ENCODE measurements around the gene ZBTB20. TPM values are rescaled to one million over a fixed set of nuclear protein-coding genes. Genes with fewer than 3 reads are reported as not detected.
"Not testable (repeated sequence)": the region's sequence is repeated elsewhere in the genome, so short reads cannot be mapped to it uniquely, and the experiment has no call there.

The ZBTB20 gene
- polyA plus RNA-seq (2012; ENCODE audit: insufficient read depth, insufficient read length, low read depth): 1.4 TPM

DNA sequence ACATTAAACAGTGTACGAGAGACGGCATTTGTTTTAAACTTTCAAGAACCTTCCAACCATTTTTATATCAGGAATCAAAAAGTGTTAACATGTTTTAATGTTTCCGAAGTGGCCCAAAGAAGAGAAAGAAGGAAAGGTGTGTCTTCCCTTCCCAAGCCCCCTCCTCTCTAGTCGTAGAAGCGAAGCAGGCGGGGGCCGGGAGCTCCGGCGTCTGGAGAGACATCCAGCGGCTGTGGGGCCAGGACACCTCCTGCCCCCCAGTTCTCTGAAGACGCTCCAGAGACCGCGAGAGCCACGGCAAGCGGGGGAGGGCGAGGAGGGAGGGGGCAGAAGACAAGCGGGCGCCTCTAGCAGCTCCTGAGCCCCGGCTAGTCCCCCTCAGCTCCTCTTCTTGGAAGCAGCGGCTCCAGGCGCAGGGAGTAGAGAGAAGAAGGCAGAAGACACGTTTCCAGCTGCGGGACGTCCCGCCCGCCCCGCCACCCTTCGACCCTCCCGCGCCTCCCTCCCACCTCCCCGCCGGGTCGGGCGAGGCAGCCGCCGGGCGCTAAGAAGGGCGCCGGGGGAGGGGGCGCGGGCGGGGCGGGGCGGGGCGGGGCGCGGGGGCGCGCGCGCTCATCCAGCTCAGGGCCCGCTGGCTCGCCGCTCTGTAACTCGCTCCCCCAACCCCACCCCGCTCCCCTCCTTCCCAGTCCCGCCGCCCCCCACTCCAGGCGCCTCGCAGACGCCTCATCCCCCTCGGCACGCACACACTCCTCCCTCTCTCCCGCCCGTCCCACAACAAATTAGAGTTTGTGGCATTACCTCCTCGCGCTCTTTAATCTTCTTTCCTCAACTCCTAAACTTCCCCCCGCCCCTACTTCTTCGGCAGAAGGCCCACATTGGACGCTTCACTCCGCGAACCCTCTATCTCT, at the start of gene ZBTB20:
Gene ZBTB20 (minus strand): TSS at position 871 of the 911 bp plus-strand sequence.
- Histone ChIP-seq H3K36me3 (no peaks in the 10 kb centered on the region), H3K9me3 (no peaks in the 10 kb centered on the region), H3K4me3 (ENCODE audit: low read depth, low read length) (peak within 1 kb of the TSS; percentile 91), H3K4me1 (no peaks in the 10 kb centered on the region), H3K27me3 (no peaks in the 10 kb centered on the region)
- DNase-seq: peak; percentile 76
- TF ChIP-seq, protein P1, sequence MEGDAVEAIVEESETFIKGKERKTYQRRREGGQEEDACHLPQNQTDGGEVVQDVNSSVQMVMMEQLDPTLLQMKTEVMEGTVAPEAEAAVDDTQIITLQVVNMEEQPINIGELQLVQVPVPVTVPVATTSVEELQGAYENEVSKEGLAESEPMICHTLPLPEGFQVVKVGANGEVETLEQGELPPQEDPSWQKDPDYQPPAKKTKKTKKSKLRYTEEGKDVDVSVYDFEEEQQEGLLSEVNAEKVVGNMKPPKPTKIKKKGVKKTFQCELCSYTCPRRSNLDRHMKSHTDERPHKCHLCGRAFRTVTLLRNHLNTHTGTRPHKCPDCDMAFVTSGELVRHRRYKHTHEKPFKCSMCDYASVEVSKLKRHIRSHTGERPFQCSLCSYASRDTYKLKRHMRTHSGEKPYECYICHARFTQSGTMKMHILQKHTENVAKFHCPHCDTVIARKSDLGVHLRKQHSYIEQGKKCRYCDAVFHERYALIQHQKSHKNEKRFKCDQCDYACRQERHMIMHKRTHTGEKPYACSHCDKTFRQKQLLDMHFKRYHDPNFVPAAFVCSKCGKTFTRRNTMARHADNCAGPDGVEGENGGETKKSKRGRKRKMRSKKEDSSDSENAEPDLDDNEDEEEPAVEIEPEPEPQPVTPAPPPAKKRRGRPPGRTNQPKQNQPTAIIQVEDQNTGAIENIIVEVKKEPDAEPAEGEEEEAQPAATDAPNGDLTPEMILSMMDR (IDR thresholded peaks at IDR 0.05; ENCODE audit: low read depth, low read length): no peak

DNA sequence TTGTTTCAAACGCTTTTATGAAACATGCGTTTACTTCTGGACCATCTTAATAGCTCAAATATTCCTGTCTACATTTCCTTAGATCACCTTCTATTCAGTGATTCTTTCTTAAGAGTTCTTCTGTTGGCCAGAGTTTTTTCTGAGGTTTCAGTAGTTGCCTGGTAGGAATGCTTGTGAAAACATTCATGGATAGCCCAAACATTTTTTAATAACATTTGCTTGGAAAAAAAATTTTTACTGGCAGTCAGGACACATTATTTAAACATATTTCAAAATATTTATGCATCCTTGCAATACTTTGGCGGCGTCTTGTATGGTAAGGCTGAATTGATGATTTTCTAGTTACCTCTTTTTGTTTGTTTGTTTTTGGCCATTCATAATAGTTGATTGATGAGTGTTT, 47.4 kb upstream of the ZBTB20 start:
- Histone ChIP-seq H3K9me3 (no peaks in the 10 kb centered on the region), H3K27me3 (no peaks in the 10 kb centered on the region), H3K4me3 (ENCODE audit: low read depth, low read length) (no peak overlapping the region), H3K36me3 (no peaks in the 10 kb centered on the region), H3K4me1 (no peaks in the 10 kb centered on the region; the same call in 1 of the 2 replicates)
- TF ChIP-seq, protein P1 (IDR thresholded peaks at IDR 0.05; ENCODE audit: low read depth, low read length): no peak
- DNase-seq: no peak

GRCh38 chr3:115190747-115191146, 43.7 kb upstream of the ZBTB20 start:
- Histone ChIP-seq H3K4me3 (ENCODE audit: low read depth, low read length) (no peak overlapping the region), H3K27me3 (no peaks in the 10 kb centered on the region), H3K4me1 (no peaks in the 10 kb centered on the region; the same call in 1 of the 2 replicates), H3K36me3 (no peaks in the 10 kb centered on the region), H3K9me3 (no peaks in the 10 kb centered on the region)
- TF ChIP-seq, protein P1 (IDR thresholded peaks at IDR 0.05; ENCODE audit: low read depth, low read length): no peak
- DNase-seq: no peak

DNA sequence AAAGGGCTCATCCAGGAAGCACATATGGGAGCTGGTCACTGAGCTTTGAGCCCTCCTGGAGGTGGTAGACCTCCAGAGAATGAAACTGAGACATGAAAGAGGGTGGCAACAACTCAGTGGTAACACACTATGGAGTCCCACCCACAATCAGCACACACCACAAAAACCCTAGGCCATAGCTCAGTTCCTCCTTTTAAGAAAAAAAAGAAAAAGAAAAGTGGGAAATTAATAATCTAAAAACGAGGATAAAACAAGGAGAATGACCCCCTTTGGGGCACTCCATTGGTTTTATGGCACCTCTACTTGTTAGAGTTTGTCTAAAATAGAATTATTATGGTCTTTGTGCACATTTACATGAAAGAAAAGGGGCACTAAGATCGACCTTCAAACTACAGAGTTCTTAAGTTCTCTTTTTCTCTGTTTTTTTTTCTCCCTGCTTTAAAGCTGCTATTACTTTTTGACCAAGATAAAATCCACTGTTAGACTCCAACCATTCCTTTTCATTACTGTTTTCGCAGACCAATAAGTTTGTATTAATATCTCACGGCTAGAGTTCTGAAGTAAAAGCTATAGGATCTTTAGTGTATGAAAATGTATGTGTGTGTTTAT, 40.2 kb upstream of the ZBTB20 start:
- no peak for DNase-seq
- TF ChIP-seq, protein P1 (IDR thresholded peaks at IDR 0.05; ENCODE audit: low read depth, low read length): no peak
- H3K36me3 ChIP-seq: no peaks in the 10 kb centered on the region
- no peaks in the 10 kb centered on the region for H3K27me3 ChIP-seq
- no peaks in the 10 kb centered on the region; the same call in 1 of the 2 replicates for H3K4me1 ChIP-seq
- H3K4me3 ChIP-seq (ENCODE audit: low read depth, low read length): no peak overlapping the region
- no peaks in the 10 kb centered on the region for H3K9me3 ChIP-seq

GRCh38 chr3:115186351-115187148, 39.5 kb upstream of the ZBTB20 start:
- DNase-seq: no peak
- Histone ChIP-seq H3K4me1 (no peaks in the 10 kb centered on the region; the same call in 1 of the 2 replicates), H3K27me3 (no peaks in the 10 kb centered on the region), H3K36me3 (no peaks in the 10 kb centered on the region), H3K4me3 (ENCODE audit: low read depth, low read length) (no peak overlapping the region), H3K9me3 (no peaks in the 10 kb centered on the region)
- TF ChIP-seq, protein P1 (IDR thresholded peaks at IDR 0.05; ENCODE audit: low read depth, low read length): no peak

- not testable (repeated sequence) for H3K27me3 ChIP-seq; H3K4me1 ChIP-seq; H3K9me3 ChIP-seq; DNase-seq; H3K4me3 ChIP-seq (ENCODE audit: low read depth, low read length); H3K36me3 ChIP-seq
Observed at GRCh38 chr3:115184859-115185572, 37.9 kb upstream of the ZBTB20 start.

DNA sequence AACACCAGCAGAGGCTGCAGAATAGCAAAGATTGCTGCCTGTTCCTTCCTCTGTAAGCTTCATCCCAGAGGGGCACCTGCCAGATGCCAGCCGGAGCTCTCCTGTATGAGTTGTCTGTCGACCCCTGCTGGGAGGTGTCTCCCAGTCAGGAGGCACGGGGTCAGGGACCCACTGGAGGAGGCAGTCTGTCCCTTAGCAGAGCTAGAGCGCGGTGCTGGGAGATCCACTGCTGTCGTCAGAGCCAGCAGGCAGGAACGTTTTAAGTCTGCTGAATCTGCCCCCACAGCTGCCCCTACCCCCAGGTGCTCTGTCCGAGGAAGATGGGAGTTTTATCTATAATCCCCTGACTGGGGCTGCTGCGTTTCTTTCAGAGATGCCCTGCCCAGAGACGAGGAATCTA, 31.8 kb upstream of the ZBTB20 start:
- not testable (repeated sequence) for DNase-seq; H3K4me3 ChIP-seq (ENCODE audit: low read depth, low read length); H3K27me3 ChIP-seq; H3K36me3 ChIP-seq; H3K9me3 ChIP-seq; H3K4me1 ChIP-seq
